ENCODE data around the gene ZNF346. TPM values are rescaled to one million over a fixed set of nuclear protein-coding genes. Genes with fewer than 3 reads are reported as not detected.

ZNF346 gene
- total and polyA plus RNA-seq, 2 experiments from 2014 or later, result 13.8 to 21.4 TPM

- DNase-seq (ENCODE audit: low spot score), result no peak
- H3K27ac ChIP-seq, result no peak overlapping the region
- H3K27me3 ChIP-seq, result no peaks in the 10 kb centered on the region
- H3K79me2 ChIP-seq, result peaks cover 63% of the 10 kb centered on the region
- H3K4me3 ChIP-seq, result no peak overlapping the region
- no peak overlapping the region for H3K4me2 ChIP-seq
- no peak for TF ChIP-seq EZH2phosphoT487 (IDR thresholded peaks at IDR 0.05; ENCODE audit: low read depth, severe bottlenecking, unreplicated experiment)
- TF ChIP-seq EZH2 (IDR thresholded peaks at IDR 0.05; ENCODE audit: borderline replicate concordance), result no peak
- TF ChIP-seq CTCF (IDR thresholded peaks at IDR 0.05; ENCODE audit: poor library complexity), result no peak
- no peaks in the 10 kb centered on the region for H3K9me3 ChIP-seq (ENCODE audit: low read depth)
- whole genome bisulfite sequencing (ENCODE audit: low lambda C conversion rate, missing lambda C conversion rate), result 99% methylated on average over 5 of the region's 5 CpGs
- H4K20me1 ChIP-seq (ENCODE audit: insufficient read depth, poor library complexity, severe bottlenecking), result peaks cover 8% of the 10 kb centered on the region
- no peak overlapping the region for H2AFZ ChIP-seq
- H3K9me2 ChIP-seq (replicated peaks; ENCODE audit: insufficient read depth), result no peaks in the 10 kb centered on the region
- H3K36me3 ChIP-seq (replicated peaks; ENCODE audit: insufficient read depth, low read depth), result no peaks in the 10 kb centered on the region
- H3K4me1 ChIP-seq (ENCODE audit: insufficient read depth), result peaks cover 4% of the 10 kb centered on the region
These were observed 14.4 kb downstream of the ZNF346 start for GRCh38 chr5:177036921-177037320.

GRCh38 chr5:177040814-177041420, 18.4 kb downstream of the ZNF346 start:
- H3K4me3 ChIP-seq, result no peak overlapping the region
- no peaks in the 10 kb centered on the region for H3K9me3 ChIP-seq (ENCODE audit: low read depth)
- peaks cover 29% of the 10 kb centered on the region for H3K79me2 ChIP-seq
- 88% methylated on average over 3 of the region's 3 CpGs for WGBS (ENCODE audit: low lambda C conversion rate, missing lambda C conversion rate)
- peaks cover 6% of the 10 kb centered on the region for H4K20me1 ChIP-seq (ENCODE audit: insufficient read depth, poor library complexity, severe bottlenecking)
- no peak for TF ChIP-seq EZH2phosphoT487 (IDR thresholded peaks at IDR 0.05; ENCODE audit: low read depth, severe bottlenecking, unreplicated experiment)
- TF ChIP-seq EZH2 (IDR thresholded peaks at IDR 0.05; ENCODE audit: borderline replicate concordance), result no peak
- TF ChIP-seq CTCF (IDR thresholded peaks at IDR 0.05; ENCODE audit: poor library complexity), result no peak
- no peak for DNase-seq (ENCODE audit: low spot score)
- peaks cover 4% of the 10 kb centered on the region for H3K4me1 ChIP-seq (ENCODE audit: insufficient read depth)
- no peak overlapping the region for H3K4me2 ChIP-seq
- no peaks in the 10 kb centered on the region for H3K36me3 ChIP-seq (replicated peaks; ENCODE audit: insufficient read depth, low read depth)
- H3K9me2 ChIP-seq (replicated peaks; ENCODE audit: insufficient read depth), result no peaks in the 10 kb centered on the region
- no peaks in the 10 kb centered on the region for H3K27me3 ChIP-seq
- no peak overlapping the region for H2AFZ ChIP-seq
- no peak overlapping the region for H3K27ac ChIP-seq

- Histone ChIP-seq H4K20me1 (ENCODE audit: insufficient read depth, poor library complexity, severe bottlenecking) (no peaks in the 10 kb centered on the region), H3K9me3 (ENCODE audit: low read depth) (no peaks in the 10 kb centered on the region), H3K27me3 (no peaks in the 10 kb centered on the region), H3K4me3 (no peak overlapping the region), H3K4me2 (no peak overlapping the region), H3K27ac (no peak overlapping the region), H3K9me2 (replicated peaks; ENCODE audit: insufficient read depth) (no peaks in the 10 kb centered on the region), H3K36me3 (replicated peaks; ENCODE audit: insufficient read depth, low read depth) (no peaks in the 10 kb centered on the region), H3K4me1 (ENCODE audit: insufficient read depth) (peaks cover 4% of the 10 kb centered on the region), H2AFZ (no peak overlapping the region), H3K79me2 (peaks cover 21% of the 10 kb centered on the region)
- TF ChIP-seq EZH2phosphoT487 (IDR thresholded peaks at IDR 0.05; ENCODE audit: low read depth, severe bottlenecking, unreplicated experiment), result no peak
- TF ChIP-seq EZH2 (IDR thresholded peaks at IDR 0.05; ENCODE audit: borderline replicate concordance), result no peak
- DNase-seq (ENCODE audit: low spot score), result no peak
- WGBS (ENCODE audit: low lambda C conversion rate, missing lambda C conversion rate), result 100% methylated on average over 2 of the region's 2 CpGs
These were observed 19.4 kb downstream of the ZNF346 start for GRCh38 chr5:177041936-177042335.

GRCh38 chr5:177043114-177043513, 20.6 kb downstream of the ZNF346 start:
- Histone ChIP-seq H3K36me3 (replicated peaks; ENCODE audit: insufficient read depth, low read depth) (no peaks in the 10 kb centered on the region), H3K27ac (no peak overlapping the region), H3K4me3 (no peak overlapping the region), H2AFZ (no peak overlapping the region), H3K9me2 (replicated peaks; ENCODE audit: insufficient read depth) (no peaks in the 10 kb centered on the region), H3K27me3 (no peaks in the 10 kb centered on the region), H3K9me3 (ENCODE audit: low read depth) (no peaks in the 10 kb centered on the region), H3K79me2 (peaks cover 11% of the 10 kb centered on the region), H4K20me1 (ENCODE audit: insufficient read depth, poor library complexity, severe bottlenecking) (no peaks in the 10 kb centered on the region), H3K4me2 (no peak overlapping the region), H3K4me1 (ENCODE audit: insufficient read depth) (peaks cover 4% of the 10 kb centered on the region)
- WGBS (ENCODE audit: low lambda C conversion rate, missing lambda C conversion rate), result 98% methylated on average over 6 of the region's 6 CpGs
- DNase-seq (ENCODE audit: low spot score), result no peak
- TF ChIP-seq EZH2phosphoT487 (IDR thresholded peaks at IDR 0.05; ENCODE audit: low read depth, severe bottlenecking, unreplicated experiment), result no peak
